ENCODE measurements around the gene CAV1.
"Not testable (repeated sequence)": the region's sequence is repeated elsewhere in the genome, so short reads cannot be mapped to it uniquely, and the experiment has no call there.

Gene CAV1

GRCh38 chr7:116524609-116525297 lies at the start of gene CAV1:
TSS of gene CAV1 (plus strand) at chr7:116525036. CDS start at chr7:116525063, 27 bp downstream.
- peak; percentile 91 for DNase-seq (ENCODE audit: low read depth)

GRCh38 chr7:116477625-116478024 lies 47.2 kb upstream of the CAV1 start:
- no peak for DNase-seq (ENCODE audit: low read depth)

GRCh38 chr7:116478834-116479233 lies 46.0 kb upstream of the CAV1 start:
- DNase-seq (ENCODE audit: low read depth) = no peak

- no peak for DNase-seq (ENCODE audit: low read depth)
Observed at GRCh38 chr7:116483271-116483942, 41.4 kb upstream of the CAV1 start.

- DNase-seq (ENCODE audit: low read depth) = not testable (repeated sequence)
Observed at GRCh38 chr7:116484389-116484788, 40.4 kb upstream of the CAV1 start.

- no peak for DNase-seq (ENCODE audit: low read depth)
Observed at GRCh38 chr7:116487907-116488521, 36.8 kb upstream of the CAV1 start.

GRCh38 chr7:116490351-116490750 lies 34.5 kb upstream of the CAV1 start:
- DNase-seq (ENCODE audit: low read depth) = no peak

- no peak for DNase-seq (ENCODE audit: low read depth)
Observed at GRCh38 chr7:116491887-116492653, 32.8 kb upstream of the CAV1 start.

GRCh38 chr7:116492654-116493109 lies 32.2 kb upstream of the CAV1 start:
- DNase-seq (ENCODE audit: low read depth) = no peak

- no peak for DNase-seq (ENCODE audit: low read depth)
Observed at GRCh38 chr7:116493449-116493848, 31.4 kb upstream of the CAV1 start.

- no peak for DNase-seq (ENCODE audit: low read depth)
Observed at GRCh38 chr7:116494472-116494871, 30.4 kb upstream of the CAV1 start.

GRCh38 chr7:116495736-116496135 lies 29.1 kb upstream of the CAV1 start:
- DNase-seq (ENCODE audit: low read depth) = no peak

GRCh38 chr7:116496653-116497052 lies 28.2 kb upstream of the CAV1 start:
- DNase-seq (ENCODE audit: low read depth) = no peak

GRCh38 chr7:116497708-116498107 lies 27.1 kb upstream of the CAV1 start:
- no peak for DNase-seq (ENCODE audit: low read depth)

GRCh38 chr7:116499168-116500077 lies 25.4 kb upstream of the CAV1 start, which contains the start of gene CAV2:
TSS of gene CAV2 (plus strand) at chr7:116499738. CDS start at chr7:116499782, 44 bp downstream.
- peak; percentile 56 for DNase-seq (ENCODE audit: low read depth)

GRCh38 chr7:116500078-116500853 lies 24.6 kb upstream of the CAV1 start:
- no peak for DNase-seq (ENCODE audit: low read depth)

- DNase-seq (ENCODE audit: low read depth) = no peak
Observed at GRCh38 chr7:116501425-116502167, 23.2 kb upstream of the CAV1 start.

- DNase-seq (ENCODE audit: low read depth) = no peak
Observed at GRCh38 chr7:116502201-116503096, 22.4 kb upstream of the CAV1 start.

- DNase-seq (ENCODE audit: low read depth) = no peak
Observed at GRCh38 chr7:116503835-116504234, 21.0 kb upstream of the CAV1 start.

All from GM04504 (cell line).